SK-N-MC (cell line): ENCODE results near the gene KIRREL1.

ENCODE experiments used
- DNase-seq: peaks from one replicate; pipeline ENCODE4 v3.0.0-alpha.2; 2011; ENCODE audit warnings: low read depth, low spot score
- H3K27ac ChIP-seq: fragments of 200-600 bp; sonication (generic); 2 replicates; pipeline ENCODE4 v1.5.1; 2016; ENCODE audit warnings: mixed run types
- H3K36me3 ChIP-seq: fragments of 200-600 bp; sonication (generic); 2 replicates; pipeline ENCODE4 v1.6.1; 2017; ENCODE audit warnings: antibody characterized with exemption, low read length, mixed read lengths; ENCODE audit not compliant: insufficient read depth
- H3K4me3 ChIP-seq: fragments of 200-600 bp; sonication (generic); 2 replicates; pipeline ENCODE4 v1.5.1; 2016
- H3K9ac ChIP-seq: fragments of 200-600 bp; sonication (generic); 2 replicates; pipeline ENCODE4 v1.8.0; 2017; ENCODE audit warnings: mixed run types, mixed read lengths; ENCODE audit not compliant: insufficient read length
- H3K9me3 ChIP-seq: fragments of 200-600 bp; sonication (generic); 2 replicates; pipeline ENCODE4 v1.6.1; 2017; ENCODE audit warnings: low read depth, mild to moderate bottlenecking, antibody characterized with exemption, low read length, moderate library complexity, mixed read lengths
- EZH2 ChIP-seq: fragments of 200-600 bp; sonication (generic); IDR thresholded peaks from one replicate; pipeline ENCODE4 v1.6.1; 2017; ENCODE audit warnings: antibody characterized with exemption
- FOXP2 ChIP-seq: optimal IDR thresholded peaks from 2 replicates; pipeline ENCODE3; 2011; ENCODE audit warnings: mild to moderate bottlenecking, moderate library complexity; ENCODE audit not compliant: insufficient read depth; ENCODE audit errors: extremely low read length, control extremely low read depth
- POLR2AphosphoS5 ChIP-seq: IDR thresholded peaks from 2 replicates; pipeline ENCODE4 v1.6.1; 2012; ENCODE audit warnings: mild to moderate bottlenecking, low read depth, low read length, borderline replicate concordance

Gene KIRREL1

GRCh38 chr1:158027508-158027907, 34.1 kb downstream of the KIRREL1 start:
- Histone ChIP-seq H3K4me3 (no peak overlapping the region), H3K27ac (no peak overlapping the region), H3K9me3 (no peaks in the 10 kb centered on the region), H3K36me3 (peaks cover 2% of the 10 kb centered on the region; the same call in 1 of the 2 replicates), H3K9ac (no peak overlapping the region)
- DNase-seq: no peak
- TF ChIP-seq POLR2AphosphoS5 (no peak), FOXP2 (no peak), EZH2 (no peak)

GRCh38 chr1:158028969-158029368, 35.5 kb downstream of the KIRREL1 start:
- Histone ChIP-seq H3K4me3 (no peak overlapping the region), H3K9ac (no peak overlapping the region), H3K36me3 (peaks cover 2% of the 10 kb centered on the region; the same call in 1 of the 2 replicates), H3K27ac (no peak overlapping the region), H3K9me3 (no peaks in the 10 kb centered on the region)
- TF ChIP-seq POLR2AphosphoS5: no peak
- TF ChIP-seq FOXP2: no peak
- no peak for TF ChIP-seq EZH2
- no peak for DNase-seq

DNA sequence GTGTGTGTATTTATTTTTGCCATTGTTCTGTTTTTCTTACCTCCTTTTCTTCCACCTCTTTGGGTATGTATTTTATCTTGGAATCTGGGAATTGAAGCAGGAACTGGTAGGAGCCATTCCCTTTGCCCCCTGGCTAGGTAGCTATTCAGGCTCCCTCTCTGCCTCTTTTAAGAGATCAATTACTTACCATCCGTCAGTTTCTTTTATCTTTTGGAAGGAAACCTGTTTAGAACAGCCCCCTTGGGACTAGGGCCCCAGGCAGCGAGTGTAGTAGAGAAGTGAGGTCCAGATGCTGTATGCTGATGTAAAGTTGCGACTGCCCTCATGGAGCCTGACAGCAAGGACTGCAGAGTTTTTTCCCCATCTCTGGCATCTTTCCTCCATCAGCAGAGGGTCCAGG, 41.6 kb downstream of the KIRREL1 start:
- no peak for TF ChIP-seq POLR2AphosphoS5
- TF ChIP-seq FOXP2: no peak
- no peak for TF ChIP-seq EZH2
- Histone ChIP-seq H3K36me3 (peaks cover 2% of the 10 kb centered on the region; the same call in 1 of the 2 replicates), H3K9me3 (no peaks in the 10 kb centered on the region), H3K4me3 (no peak overlapping the region), H3K9ac (no peak overlapping the region), H3K27ac (0 out of 2 replicates have a peak overlapping the region, but pooled peaks have one; percentile 55)
- no peak for DNase-seq

GRCh38 chr1:158035976-158036583, 42.6 kb downstream of the KIRREL1 start:
- H3K36me3 ChIP-seq: peaks cover 2% of the 10 kb centered on the region; the same call in 1 of the 2 replicates
- no peak overlapping the region for H3K27ac ChIP-seq
- H3K9me3 ChIP-seq: no peaks in the 10 kb centered on the region
- H3K4me3 ChIP-seq: no peak overlapping the region
- no peak overlapping the region for H3K9ac ChIP-seq
- TF ChIP-seq EZH2 (no peak), POLR2AphosphoS5 (no peak), FOXP2 (no peak)
- no peak for DNase-seq

DNA sequence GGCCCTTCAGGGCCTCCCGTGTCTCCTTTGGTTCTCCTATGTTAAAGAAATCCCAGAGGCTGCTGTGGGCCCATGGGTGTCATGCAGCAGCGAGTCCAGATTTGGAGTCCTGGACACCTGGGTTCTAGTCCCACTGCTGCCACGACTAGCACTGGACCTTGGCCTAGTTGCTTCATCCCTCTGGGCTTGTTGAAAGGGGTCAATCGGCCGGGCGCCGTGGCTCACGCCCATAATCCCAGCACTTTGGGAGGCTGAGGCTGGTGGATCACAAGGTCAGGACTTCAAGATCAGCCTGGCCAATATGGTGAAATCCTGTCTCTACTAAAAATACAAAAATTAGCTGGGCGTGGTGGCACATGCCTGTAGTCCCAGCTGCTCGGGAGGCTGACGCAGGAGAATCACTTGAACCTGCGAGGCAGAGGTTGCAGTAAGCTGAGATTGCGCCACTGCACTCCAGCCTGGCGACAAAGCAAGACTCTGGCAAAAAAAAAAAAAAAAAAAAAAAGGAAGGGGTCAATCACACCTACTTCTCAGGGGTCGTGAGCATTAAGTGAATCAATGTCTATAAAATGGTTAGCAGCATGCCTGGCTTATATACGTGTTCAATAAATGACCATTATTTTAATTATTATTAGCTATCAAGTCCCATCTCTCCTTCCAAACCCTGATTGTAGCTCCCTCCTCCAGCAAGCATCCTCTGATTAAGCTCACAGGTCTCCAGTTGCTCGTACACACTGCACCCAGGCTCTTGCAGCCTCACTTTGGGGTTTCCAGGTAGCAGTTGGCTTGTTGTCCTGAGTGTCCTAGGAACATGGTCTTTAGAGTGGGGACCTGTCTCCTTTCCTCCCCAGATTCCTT, 43.8 kb downstream of the KIRREL1 start:
- Histone ChIP-seq H3K4me3 (no peak overlapping the region), H3K9ac (no peak overlapping the region), H3K36me3 (no peaks in the 10 kb centered on the region), H3K9me3 (no peaks in the 10 kb centered on the region), H3K27ac (no peak overlapping the region)
- DNase-seq: no peak
- TF ChIP-seq FOXP2 (no peak), EZH2 (no peak)

DNA sequence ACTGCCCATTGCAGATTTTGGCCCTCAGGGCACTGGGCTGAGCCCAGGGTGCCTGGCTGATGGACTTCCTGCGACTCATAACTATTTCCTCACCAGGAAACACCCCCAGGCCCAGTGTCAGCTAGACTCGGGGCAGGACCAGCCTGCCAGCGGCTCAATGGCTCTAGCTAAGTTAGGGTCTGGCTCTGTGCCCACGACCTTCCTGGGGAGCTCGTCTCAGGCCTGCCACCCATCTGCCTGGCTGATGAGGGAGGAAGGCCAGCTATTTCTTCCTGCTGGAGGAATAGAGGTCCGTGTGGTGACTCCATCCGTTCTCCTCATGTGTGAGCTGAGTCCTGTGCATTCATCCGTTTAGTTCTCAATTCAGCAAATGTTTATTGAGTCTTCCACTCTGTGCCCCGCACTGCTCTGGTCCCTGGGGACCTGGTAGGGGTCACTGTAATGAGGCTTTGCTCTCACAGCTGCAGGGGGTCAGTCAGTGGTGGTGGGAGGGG, 44.5 kb downstream of the KIRREL1 start:
- Histone ChIP-seq H3K4me3 (no peak overlapping the region), H3K36me3 (no peaks in the 10 kb centered on the region), H3K27ac (no peak overlapping the region), H3K9me3 (no peaks in the 10 kb centered on the region), H3K9ac (peak overlapping the region; percentile 41)
- no peak for TF ChIP-seq POLR2AphosphoS5
- no peak for TF ChIP-seq FOXP2
- no peak for TF ChIP-seq EZH2
- no peak for DNase-seq

DNA sequence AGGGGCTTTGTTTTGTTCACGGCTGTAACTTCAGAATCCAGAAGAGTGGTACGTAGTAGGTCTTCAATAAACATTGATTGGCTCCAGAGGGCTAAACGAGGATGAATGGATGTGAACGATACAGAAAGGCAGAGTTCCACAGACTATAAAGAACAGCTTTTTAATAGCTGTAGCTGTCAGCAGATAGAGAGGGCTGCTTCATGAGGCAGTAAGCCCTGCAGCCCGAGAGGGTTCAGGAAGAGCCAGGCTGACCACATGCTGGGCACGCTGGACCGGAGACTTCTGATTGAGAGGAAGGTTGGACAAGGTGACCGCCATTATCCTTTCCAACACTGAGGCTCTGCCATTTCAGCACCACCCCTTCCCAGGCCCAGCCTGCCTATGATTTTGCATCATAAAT, 45.3 kb downstream of the KIRREL1 start:
- no peak overlapping the region for H3K9ac ChIP-seq
- no peak overlapping the region for H3K27ac ChIP-seq
- TF ChIP-seq POLR2AphosphoS5 (no peak), EZH2 (no peak), FOXP2 (no peak)
- no peaks in the 10 kb centered on the region for H3K9me3 ChIP-seq
- DNase-seq: no peak
- no peak overlapping the region for H3K4me3 ChIP-seq
- no peaks in the 10 kb centered on the region for H3K36me3 ChIP-seq

GRCh38 chr1:158039380-158039779, 45.9 kb downstream of the KIRREL1 start:
- no peaks in the 10 kb centered on the region for H3K9me3 ChIP-seq
- no peak overlapping the region for H3K4me3 ChIP-seq
- no peak for TF ChIP-seq POLR2AphosphoS5
- TF ChIP-seq FOXP2: no peak
- no peak for TF ChIP-seq EZH2
- no peak overlapping the region for H3K9ac ChIP-seq
- no peak for DNase-seq
- H3K36me3 ChIP-seq: no peaks in the 10 kb centered on the region
- no peak overlapping the region for H3K27ac ChIP-seq
